ENCODE measurements around the gene EIF1AD.

The EIF1AD gene

GRCh38 chr11:65992056-65992455, 9.9 kb downstream of the EIF1AD start:
- Histone ChIP-seq H2AFZ (ENCODE audit: low read length) (no peak overlapping the region), H3K4me2 (ENCODE audit: low read depth, low read length, poor library complexity, severe bottlenecking) (no peak overlapping the region), H3K4me1 (ENCODE audit: insufficient read depth, low read length, poor library complexity, severe bottlenecking) (no peaks in the 10 kb centered on the region), H3F3A (ENCODE audit: low read depth) (peaks cover 2% of the 10 kb centered on the region), H3K9me3 (ENCODE audit: insufficient read depth, low read depth, low read length) (no peaks in the 10 kb centered on the region), H3K36me3 (ENCODE audit: insufficient read depth, low read length) (peaks cover 1% of the 10 kb centered on the region; the same call in 1 of the 2 replicates), H3K27me3 (ENCODE audit: insufficient read depth, low read length, poor library complexity, severe bottlenecking) (no peaks in the 10 kb centered on the region), H3K79me2 (ENCODE audit: insufficient read depth, low read length) (no peaks in the 10 kb centered on the region), H3K9ac (ENCODE audit: low read depth, low read length, poor library complexity, severe bottlenecking) (no peak overlapping the region), H3K4me3 (ENCODE audit: low read length, poor library complexity, severe bottlenecking) (no peak overlapping the region), H3K9me2 (replicated peaks; ENCODE audit: low read depth, low read length) (no peaks in the 10 kb centered on the region), H4K20me1 (ENCODE audit: insufficient read depth, low read length, poor library complexity, severe bottlenecking) (no peaks in the 10 kb centered on the region)
- TF ChIP-seq EZH2phosphoT487 (IDR thresholded peaks at IDR 0.05; ENCODE audit: borderline replicate concordance) (no peak), CTCF (conservative IDR thresholded peaks at IDR 0.05; ENCODE audit: low read length) (no peak)

- H3K4me1 ChIP-seq (ENCODE audit: insufficient read depth, low read length, poor library complexity, severe bottlenecking), result no peaks in the 10 kb centered on the region
- peaks cover 2% of the 10 kb centered on the region; the same call in 1 of the 2 replicates for H3F3A ChIP-seq (ENCODE audit: low read depth)
- no peaks in the 10 kb centered on the region for H3K9me3 ChIP-seq (ENCODE audit: insufficient read depth, low read depth, low read length)
- H3K4me3 ChIP-seq (ENCODE audit: low read length, poor library complexity, severe bottlenecking), result no peak overlapping the region
- no peak for TF ChIP-seq EZH2phosphoT487 (IDR thresholded peaks at IDR 0.05; ENCODE audit: borderline replicate concordance)
- TF ChIP-seq CTCF (conservative IDR thresholded peaks at IDR 0.05; ENCODE audit: low read length), result peak; percentile 100
- H2AFZ ChIP-seq (ENCODE audit: low read length), result no peak overlapping the region
- H4K20me1 ChIP-seq (ENCODE audit: insufficient read depth, low read length, poor library complexity, severe bottlenecking), result no peaks in the 10 kb centered on the region
- no peaks in the 10 kb centered on the region for H3K36me3 ChIP-seq (ENCODE audit: insufficient read depth, low read length)
- no peaks in the 10 kb centered on the region for H3K79me2 ChIP-seq (ENCODE audit: insufficient read depth, low read length)
- H3K9ac ChIP-seq (ENCODE audit: low read depth, low read length, poor library complexity, severe bottlenecking), result no peak overlapping the region
- no peaks in the 10 kb centered on the region for H3K27me3 ChIP-seq (ENCODE audit: insufficient read depth, low read length, poor library complexity, severe bottlenecking)
- H3K9me2 ChIP-seq (replicated peaks; ENCODE audit: low read depth, low read length), result no peaks in the 10 kb centered on the region
- H3K4me2 ChIP-seq (ENCODE audit: low read depth, low read length, poor library complexity, severe bottlenecking), result no peak overlapping the region
These were observed 13.0 kb downstream of the EIF1AD start for GRCh38 chr11:65988791-65989592.

- Histone ChIP-seq H3K4me1 (ENCODE audit: insufficient read depth, low read length, poor library complexity, severe bottlenecking) (no peaks in the 10 kb centered on the region), H3K79me2 (ENCODE audit: insufficient read depth, low read length) (no peaks in the 10 kb centered on the region), H3K27me3 (ENCODE audit: insufficient read depth, low read length, poor library complexity, severe bottlenecking) (no peaks in the 10 kb centered on the region), H3K4me3 (ENCODE audit: low read length, poor library complexity, severe bottlenecking) (no peak overlapping the region), H2AFZ (ENCODE audit: low read length) (no peak overlapping the region), H3K36me3 (ENCODE audit: insufficient read depth, low read length) (no peaks in the 10 kb centered on the region), H3K4me2 (ENCODE audit: low read depth, low read length, poor library complexity, severe bottlenecking) (no peak overlapping the region), H3F3A (ENCODE audit: low read depth) (peaks cover 2% of the 10 kb centered on the region; the same call in 1 of the 2 replicates), H4K20me1 (ENCODE audit: insufficient read depth, low read length, poor library complexity, severe bottlenecking) (no peaks in the 10 kb centered on the region), H3K9me2 (replicated peaks; ENCODE audit: low read depth, low read length) (no peaks in the 10 kb centered on the region), H3K9me3 (ENCODE audit: insufficient read depth, low read depth, low read length) (no peaks in the 10 kb centered on the region), H3K9ac (ENCODE audit: low read depth, low read length, poor library complexity, severe bottlenecking) (no peak overlapping the region)
- TF ChIP-seq EZH2phosphoT487 (IDR thresholded peaks at IDR 0.05; ENCODE audit: borderline replicate concordance) (no peak), CTCF (conservative IDR thresholded peaks at IDR 0.05; ENCODE audit: low read length) (no peak)
These were observed 14.6 kb downstream of the EIF1AD start for GRCh38 chr11:65987336-65987735.

All from Loucy (cell line).